ENCODE results near the gene COPS2. TPM values are rescaled to one million over a fixed set of nuclear protein-coding genes. Genes with fewer than 3 reads are reported as not detected.

The COPS2 gene
- total RNA-seq, 3 donors from 2014 or later, result 38.4 to 102 (median 43.5) TPM

DNA sequence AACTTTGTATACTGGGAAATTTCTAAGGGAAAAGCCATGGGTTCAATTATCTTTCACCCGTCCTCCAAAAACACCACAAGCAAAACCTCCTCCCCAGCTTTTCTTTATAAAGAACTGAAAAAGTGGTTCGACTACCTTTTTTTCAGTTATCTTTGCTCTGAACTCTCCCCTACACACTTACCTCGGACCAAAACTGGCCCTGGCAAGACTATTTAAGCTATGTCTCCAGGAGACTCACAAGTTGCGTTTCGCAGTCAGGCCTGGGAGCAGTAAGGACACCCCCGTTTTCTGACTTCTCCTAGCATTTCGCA is 645 bp downstream of the COPS2 start:
- Histone ChIP-seq H3K9me3 (no peaks in the 10 kb centered on the region), H3K4me3 (peak overlapping the region; percentile 87), H3K36me3 (ENCODE audit: low read depth) (no peaks in the 10 kb centered on the region), H3K4me1 (ENCODE audit: low read depth) (peaks cover 22% of the 10 kb centered on the region)
- intact Hi-C loops (cut with DNase I, micrococcal nuclease), result no loop called here
- TF ChIP-seq, protein P1, sequence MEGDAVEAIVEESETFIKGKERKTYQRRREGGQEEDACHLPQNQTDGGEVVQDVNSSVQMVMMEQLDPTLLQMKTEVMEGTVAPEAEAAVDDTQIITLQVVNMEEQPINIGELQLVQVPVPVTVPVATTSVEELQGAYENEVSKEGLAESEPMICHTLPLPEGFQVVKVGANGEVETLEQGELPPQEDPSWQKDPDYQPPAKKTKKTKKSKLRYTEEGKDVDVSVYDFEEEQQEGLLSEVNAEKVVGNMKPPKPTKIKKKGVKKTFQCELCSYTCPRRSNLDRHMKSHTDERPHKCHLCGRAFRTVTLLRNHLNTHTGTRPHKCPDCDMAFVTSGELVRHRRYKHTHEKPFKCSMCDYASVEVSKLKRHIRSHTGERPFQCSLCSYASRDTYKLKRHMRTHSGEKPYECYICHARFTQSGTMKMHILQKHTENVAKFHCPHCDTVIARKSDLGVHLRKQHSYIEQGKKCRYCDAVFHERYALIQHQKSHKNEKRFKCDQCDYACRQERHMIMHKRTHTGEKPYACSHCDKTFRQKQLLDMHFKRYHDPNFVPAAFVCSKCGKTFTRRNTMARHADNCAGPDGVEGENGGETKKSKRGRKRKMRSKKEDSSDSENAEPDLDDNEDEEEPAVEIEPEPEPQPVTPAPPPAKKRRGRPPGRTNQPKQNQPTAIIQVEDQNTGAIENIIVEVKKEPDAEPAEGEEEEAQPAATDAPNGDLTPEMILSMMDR (IDR thresholded peaks at IDR 0.05), result no peak
- no peak for DNase-seq
- peak; percentile 19 for ATAC-seq

DNA sequence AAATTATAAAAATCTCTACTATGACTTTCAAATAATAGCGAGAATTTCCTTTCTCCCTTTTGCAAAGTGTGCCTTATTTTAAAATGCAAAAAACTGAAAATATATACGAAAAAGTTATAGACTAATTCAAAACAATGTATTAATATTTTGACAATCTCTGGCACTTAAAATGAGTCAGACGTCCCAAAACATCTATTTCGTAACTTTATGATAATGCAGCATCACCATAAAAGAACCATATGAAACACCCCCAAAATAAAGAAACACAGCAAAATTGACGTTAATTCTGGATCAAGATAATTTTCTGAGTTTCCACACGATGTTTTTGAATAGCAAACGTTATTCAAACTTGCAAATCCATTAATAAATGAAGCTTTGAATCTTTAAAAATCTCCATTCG is 1.0 kb downstream of the COPS2 start:
- no peak for DNase-seq
- intact Hi-C loops (cut with DNase I, micrococcal nuclease), result no loop called here
- peaks cover 22% of the 10 kb centered on the region for H3K4me1 ChIP-seq (ENCODE audit: low read depth)

DNA sequence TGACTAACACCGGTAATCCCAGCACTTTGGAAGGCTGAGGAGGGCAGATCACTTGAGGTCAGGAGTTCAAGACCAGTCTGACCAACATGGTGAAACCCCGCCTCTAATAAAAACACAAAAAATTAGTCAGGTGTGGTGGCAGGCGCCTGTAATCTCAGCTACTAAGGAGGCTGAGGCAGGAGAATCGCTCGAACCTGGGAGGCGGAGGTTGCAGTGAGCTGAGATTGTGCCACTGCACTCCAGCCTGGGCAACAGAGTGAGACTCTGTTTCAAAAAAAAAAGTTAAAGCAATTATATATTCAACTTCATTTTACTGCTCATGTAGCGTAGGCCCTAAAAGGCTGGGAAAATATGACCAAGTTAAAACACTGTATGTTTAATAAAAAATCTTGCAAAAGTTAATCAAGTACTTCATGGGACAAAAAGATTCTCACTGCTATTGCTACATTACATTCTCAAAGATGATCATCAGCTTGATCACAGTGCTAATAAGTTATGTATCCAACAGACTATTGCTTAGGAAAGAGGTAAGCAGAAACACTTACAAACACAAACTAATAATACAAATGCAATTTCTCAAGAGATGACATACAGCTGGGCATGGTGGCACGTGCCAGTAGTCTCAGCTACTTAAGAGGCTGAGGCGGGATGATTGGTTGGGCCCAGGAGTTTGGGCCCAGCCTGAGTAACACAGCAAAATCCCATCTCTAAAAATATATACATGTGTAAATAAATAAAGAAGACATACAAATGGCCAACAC is 2.7 kb downstream of the COPS2 start:
- peaks cover 22% of the 10 kb centered on the region for H3K4me1 ChIP-seq (ENCODE audit: low read depth)
- intact Hi-C loops (cut with DNase I, micrococcal nuclease), result no loop called here

More for the DNA sequence above, 1.0 kb downstream of the COPS2 start:
- TF ChIP-seq, protein P1 (IDR thresholded peaks at IDR 0.05), result no peak
- H3K4me3 ChIP-seq, result peak overlapping the region; percentile 87
- no peaks in the 10 kb centered on the region for H3K36me3 ChIP-seq (ENCODE audit: low read depth)
- no peaks in the 10 kb centered on the region for H3K9me3 ChIP-seq
- no peak for ATAC-seq

DNA sequence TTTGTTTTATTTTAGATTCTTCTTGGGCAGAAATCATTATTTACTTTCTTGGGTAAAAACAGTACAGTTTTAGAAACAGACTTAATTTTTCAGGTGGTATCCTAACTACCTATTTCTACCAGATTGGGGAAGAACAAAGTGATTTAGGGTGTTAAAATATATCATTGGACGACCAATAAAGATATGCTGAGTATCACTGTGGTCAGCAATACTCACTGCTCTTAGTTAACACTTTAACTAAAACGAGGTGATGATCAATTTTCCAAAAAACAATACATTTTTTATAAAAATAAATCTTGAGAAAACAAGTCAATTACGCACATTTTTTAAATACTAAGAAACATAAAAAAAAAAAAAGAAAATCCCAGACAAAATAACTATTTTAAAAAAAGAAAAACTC is 3.6 kb downstream of the COPS2 start:
- no peaks in the 10 kb centered on the region for H3K36me3 ChIP-seq (ENCODE audit: low read depth)
- no peak overlapping the region for H3K4me3 ChIP-seq
- TF ChIP-seq, protein P1 (IDR thresholded peaks at IDR 0.05), result no peak
- H3K9me3 ChIP-seq, result no peaks in the 10 kb centered on the region
- intact Hi-C loops (cut with DNase I, micrococcal nuclease), result no loop called here
- DNase-seq (no peak), ATAC-seq (no peak)
- H3K4me1 ChIP-seq (ENCODE audit: low read depth), result peaks cover 18% of the 10 kb centered on the region

More for the DNA sequence above, 2.7 kb downstream of the COPS2 start:
- ATAC-seq (no peak), DNase-seq (no peak)
- Histone ChIP-seq H3K9me3 (no peaks in the 10 kb centered on the region), H3K4me3 (no peak overlapping the region), H3K36me3 (ENCODE audit: low read depth) (no peaks in the 10 kb centered on the region)
- TF ChIP-seq, protein P1 (IDR thresholded peaks at IDR 0.05), result no peak

DNA sequence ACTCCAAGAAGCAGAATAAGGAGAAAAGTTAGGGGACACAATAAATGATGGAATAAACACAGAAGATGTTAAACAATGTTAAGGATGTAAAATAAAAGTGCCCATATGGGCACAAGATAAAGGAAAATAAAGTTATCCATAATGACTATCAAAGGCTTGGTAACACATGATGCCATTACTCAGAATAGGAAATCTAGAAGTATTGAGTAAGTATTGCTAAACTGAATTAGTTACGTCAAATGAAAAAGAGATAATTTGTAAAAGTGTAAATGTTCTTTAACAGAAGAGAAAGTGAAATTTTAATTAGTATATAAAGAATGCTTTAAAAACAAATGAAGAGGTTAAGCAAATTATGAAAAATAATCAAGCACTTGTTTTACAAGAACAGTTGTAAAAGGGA is 6.7 kb downstream of the COPS2 start:
- intact Hi-C loops (cut with DNase I, micrococcal nuclease), result loop anchor here (10.0 kb wide), 1 partner anchor 284 kb away; no protein-coding TSS in a partner anchor

More for the DNA sequence above, 6.7 kb downstream of the COPS2 start:
- TF ChIP-seq, protein P1 (IDR thresholded peaks at IDR 0.05), result no peak
- H3K4me1 ChIP-seq (ENCODE audit: low read depth), result peaks cover 11% of the 10 kb centered on the region
- ATAC-seq (no peak), DNase-seq (no peak)
- no peaks in the 10 kb centered on the region for H3K36me3 ChIP-seq (ENCODE audit: low read depth)
- H3K9me3 ChIP-seq, result no peaks in the 10 kb centered on the region
- no peak overlapping the region for H3K4me3 ChIP-seq

Measured in mucosa of descending colon (tissue), 3 donors.